HG02678 (cell line): ENCODE data around the gene NDST1.

Experiments used
- ATAC-seq: cut with Tn5 transposase; IDR thresholded peaks from one replicate; pipeline ENCODE4 v1.9.1; 2021; ENCODE audit warnings: mild to moderate bottlenecking, moderate library complexity; ENCODE audit not compliant: unreplicated experiment

NDST1 gene

DNA sequence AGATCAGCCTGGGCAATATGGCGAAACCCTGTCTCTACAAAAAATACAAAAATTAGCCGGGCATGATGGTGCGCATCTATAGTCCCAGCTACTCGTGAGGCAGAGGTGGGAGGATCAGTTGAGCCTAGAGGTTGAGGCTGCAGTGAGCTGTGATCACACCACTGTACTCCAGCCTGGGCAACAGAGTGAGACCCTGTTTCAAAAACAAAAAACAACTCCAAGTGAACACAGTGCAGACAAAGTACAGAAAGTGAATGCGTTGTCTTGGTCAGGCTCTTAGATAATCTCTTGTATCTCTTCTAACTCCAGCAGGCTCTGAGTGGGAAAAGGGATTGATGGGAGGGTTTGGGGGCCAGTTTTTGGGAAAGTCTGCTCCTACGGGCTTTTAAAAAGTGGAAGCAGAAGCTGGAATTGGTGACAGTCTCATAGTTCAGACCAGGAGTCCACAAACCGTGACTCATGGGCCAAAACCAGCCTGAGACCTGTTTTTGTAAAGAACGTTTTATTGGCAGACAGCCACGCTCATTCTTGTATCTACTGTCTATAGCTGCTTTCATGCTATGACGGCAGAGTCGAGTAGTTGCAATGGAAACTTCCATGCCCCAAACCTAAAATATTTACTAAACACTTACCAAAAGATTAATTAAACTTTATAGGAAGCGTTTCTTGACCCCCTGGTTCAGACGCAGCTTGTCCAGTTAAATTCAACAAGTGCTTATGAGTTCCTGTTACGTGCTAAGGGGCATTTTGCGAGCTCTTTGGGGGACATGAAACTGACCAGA is 32.9 kb downstream of the NDST1 start:
- ATAC-seq = no peak

DNA sequence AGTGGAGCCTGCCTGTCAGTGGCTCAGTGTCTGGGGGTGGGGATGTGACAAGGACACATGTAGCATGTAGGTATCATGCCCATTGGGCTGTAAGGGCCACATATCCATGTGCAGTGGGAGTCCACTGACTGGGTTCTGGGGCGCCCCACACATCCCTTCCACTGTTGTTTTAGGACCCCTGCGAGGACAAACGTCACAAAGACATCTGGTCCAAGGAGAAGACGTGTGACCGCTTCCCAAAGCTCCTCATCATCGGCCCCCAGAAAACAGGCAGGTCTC is 33.4 kb downstream of the NDST1 start:
- ATAC-seq = no peak

DNA sequence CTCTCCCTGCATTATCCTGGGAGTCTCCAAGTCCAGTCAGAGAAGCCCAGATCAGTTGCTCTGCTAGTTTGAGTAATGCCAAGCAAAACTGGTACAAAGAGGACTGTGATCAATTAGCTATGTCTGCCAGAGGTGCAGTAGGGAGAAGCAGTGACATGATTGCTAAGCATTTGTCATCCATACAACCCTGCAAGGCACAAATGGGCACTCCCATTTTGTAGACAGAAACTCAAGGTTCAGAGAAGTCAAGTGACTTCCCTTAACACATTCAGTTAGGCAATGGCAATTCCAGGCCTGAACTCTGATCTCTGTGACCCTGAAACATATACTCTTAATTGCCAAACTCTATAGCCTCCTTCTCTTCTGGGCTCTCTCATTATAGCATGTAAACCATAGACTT is 34.0 kb downstream of the NDST1 start:
- no peak for ATAC-seq

DNA sequence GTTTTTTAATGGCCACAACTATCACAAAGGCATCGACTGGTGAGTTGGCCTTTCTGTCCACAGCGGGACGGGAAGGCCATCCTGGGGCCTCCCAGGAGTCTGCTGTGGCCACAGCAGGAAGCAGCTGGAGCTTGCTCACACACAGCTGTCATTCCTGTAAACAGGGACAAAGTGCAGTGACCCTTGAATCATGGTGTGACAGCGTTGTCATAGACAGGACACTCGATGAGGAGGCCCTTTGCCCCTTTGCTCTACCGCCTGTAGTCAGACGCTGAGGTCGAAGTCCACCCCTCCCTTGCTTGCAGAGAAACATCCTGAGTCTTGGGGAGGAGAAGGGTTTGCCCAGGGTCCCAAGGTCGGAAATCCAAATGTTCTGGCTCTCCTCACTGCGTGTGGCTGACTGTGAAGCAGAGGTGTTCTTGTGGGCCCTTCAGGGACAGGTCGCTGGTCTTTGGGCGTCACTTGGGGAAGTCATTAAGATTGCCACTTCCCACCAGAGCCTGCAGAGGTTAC is 35.1 kb downstream of the NDST1 start:
- no peak for ATAC-seq

DNA sequence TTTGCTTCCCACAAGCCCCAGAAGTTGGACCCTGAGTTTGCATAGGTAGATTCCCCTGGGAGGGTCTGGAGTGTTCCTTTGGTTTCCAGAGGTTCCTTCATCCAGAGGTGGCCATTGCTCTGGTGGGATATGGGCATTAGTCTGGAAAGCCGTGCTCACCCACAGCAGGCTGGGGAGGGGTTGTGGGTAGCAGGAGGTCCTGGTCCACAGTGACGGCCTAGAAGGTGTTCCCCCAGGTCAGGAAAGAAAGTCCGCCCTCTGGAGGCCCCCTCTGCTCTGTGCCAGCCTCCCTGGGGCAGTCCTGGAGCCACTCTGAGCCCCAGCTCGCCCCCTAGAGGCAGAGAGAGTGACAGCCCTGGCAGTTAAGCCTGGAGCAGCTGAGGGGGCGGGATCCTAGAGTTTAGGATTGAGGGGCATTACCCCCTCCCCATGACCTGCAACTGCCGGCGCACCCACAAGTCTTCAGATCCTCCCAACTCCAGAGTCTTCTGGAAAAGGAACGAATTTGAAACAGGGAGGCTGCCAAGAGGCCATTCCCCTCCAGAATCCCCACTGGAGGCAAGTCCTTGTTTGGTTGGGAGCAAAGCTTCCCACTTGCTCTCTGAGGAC is 36.8 kb downstream of the NDST1 start:
- peak; percentile 91 for ATAC-seq

DNA sequence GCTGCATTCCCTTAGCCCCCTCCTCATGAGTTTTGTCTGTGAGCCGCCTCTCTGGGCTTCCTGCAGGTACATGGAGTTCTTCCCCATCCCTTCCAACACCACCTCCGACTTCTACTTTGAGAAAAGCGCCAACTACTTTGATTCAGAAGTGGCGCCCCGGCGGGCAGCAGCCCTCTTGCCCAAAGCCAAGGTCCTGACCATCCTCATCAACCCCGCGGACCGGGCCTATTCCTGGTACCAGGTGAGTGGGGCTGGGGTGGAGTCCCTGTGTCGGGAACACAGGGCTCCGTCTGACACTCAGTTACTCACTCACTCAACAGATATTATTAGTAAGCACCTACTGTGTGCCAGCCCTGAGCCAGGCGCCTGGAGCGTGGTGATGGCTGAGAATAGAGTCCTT is 37.3 kb downstream of the NDST1 start:
- no peak for ATAC-seq

DNA sequence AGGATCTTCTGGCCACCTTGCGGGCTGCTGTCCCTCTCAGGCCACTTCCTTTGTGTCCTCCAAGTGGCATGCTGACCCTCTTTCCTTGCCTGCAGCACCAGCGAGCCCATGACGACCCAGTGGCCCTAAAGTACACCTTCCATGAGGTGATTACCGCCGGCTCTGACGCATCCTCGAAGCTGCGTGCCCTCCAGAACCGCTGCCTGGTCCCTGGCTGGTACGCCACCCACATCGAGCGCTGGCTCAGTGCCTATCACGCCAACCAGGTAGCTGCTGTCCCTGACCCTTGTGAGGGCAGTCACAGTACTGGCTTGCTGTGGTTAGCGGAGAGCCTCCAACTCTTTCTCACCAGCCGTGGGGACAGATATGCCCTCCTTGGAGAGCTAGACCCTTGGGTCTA is 40.2 kb downstream of the NDST1 start:
- no peak for ATAC-seq

DNA sequence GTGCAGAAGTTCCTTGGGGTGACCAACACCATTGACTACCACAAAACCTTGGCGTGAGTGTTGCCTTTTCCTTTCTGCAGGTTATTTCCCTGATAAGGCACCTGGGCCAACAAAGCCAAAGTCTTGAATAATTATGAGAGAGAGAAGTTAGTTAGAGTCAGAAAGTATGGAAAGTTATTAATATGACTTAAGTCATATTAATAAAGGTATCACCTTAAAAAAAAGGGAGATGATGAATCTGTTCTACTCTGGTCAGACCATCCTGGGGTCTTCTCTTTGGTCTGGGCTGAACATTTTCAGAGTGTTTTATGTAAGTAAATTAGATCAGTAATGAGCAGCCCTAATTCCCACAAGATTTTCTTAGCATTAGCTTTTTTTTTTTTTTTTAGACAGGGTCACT is 41.8 kb downstream of the NDST1 start:
- ATAC-seq = no peak

DNA sequence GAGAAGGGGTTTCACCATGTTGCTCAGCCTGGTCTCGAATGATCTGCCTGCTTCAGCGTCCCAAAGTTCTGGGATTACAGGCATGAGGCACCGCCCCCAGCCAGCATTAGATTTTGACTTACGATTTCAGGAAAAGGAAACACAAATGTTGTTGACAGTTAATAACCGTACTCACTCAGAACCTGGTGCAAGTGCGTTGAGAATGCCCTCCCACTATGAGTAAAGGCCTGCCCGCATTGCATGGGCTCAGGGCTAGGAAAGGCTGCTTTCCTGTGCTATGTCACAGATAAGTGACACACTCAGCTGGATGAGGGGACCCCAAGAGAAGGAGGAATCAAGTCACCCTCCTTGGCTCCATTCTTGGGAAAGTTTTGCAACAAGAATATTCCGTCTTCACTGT is 42.4 kb downstream of the NDST1 start:
- ATAC-seq = no peak

DNA sequence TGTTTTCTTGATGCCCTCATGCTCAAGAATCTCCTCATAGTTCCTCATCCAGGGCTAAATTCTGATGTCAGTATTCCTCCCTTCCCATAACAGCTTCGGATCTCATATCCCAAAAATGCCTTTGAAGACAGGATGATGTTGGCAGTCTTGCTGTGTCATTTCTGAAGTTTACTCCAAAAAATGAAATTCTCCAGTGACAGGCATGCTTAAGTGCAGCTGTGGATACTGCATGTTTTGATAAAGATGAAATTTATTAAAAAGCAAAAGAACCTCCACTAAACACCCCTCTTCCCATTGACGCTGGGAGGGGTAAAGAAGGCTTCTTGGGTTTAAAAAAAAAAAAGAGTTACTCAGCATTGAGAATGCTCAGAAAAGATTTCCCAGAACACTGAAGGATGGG is 43.1 kb downstream of the NDST1 start:
- no peak for ATAC-seq

DNA sequence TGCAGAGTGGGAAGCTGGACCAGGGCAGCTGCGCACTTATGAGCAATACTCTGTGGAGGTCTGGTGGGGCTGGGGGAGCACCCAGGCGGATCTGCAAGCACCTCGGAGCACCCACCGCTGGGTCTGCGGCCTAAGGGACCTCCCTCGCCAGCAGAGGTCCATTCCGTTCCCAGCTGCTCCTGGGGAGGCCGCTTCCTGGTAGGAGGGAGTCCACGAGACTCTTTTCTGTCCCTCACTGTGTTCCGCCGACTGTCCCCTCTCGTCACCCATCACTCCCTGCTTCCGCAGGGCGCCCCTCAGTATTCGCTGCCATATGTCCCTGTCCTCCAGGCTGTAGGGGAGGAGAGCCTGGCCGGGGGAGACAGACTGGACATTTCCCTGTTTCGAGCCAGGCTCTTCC is 45.5 kb downstream of the NDST1 start:
- no peak for ATAC-seq

DNA sequence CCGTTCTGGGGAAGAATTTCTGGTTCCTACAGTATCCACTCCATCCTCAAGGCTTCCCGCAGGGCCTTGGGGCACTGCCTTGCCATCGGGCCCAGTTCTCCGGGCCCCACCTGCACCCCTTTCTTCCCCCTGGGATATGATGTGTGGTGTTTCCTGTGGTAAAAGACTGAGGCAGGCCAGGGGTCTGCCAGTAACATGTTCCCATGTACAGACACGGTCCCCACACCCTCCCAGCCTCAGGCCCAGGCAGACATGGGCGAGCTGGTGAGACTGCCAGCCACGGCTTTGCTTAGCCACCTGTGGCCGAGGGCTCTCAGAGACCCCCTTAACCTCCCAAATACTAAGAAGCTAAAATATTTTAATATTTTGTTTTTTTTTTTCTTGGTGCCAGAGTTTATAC is 46.0 kb downstream of the NDST1 start:
- no peak for ATAC-seq

DNA sequence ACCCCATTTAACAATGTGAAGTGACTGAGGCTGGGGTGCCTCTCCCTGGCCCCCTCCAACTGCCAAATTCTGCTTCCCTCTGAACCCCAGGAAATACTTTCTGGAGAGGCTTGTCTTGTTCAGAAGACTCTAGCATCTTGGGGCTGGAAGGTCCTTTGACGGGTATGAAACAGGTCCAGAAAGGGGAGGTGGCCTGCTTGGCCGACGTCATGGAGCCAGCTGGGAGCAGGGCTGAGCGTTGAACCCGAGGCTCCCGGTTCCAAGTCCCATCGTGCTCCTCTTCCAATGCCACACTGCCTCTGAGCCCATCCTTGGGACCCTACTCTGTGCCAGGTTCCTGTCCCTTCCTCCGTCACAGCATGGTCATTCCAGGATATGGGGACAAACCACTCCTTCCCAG is 46.9 kb downstream of the NDST1 start:
- no peak for ATAC-seq

DNA sequence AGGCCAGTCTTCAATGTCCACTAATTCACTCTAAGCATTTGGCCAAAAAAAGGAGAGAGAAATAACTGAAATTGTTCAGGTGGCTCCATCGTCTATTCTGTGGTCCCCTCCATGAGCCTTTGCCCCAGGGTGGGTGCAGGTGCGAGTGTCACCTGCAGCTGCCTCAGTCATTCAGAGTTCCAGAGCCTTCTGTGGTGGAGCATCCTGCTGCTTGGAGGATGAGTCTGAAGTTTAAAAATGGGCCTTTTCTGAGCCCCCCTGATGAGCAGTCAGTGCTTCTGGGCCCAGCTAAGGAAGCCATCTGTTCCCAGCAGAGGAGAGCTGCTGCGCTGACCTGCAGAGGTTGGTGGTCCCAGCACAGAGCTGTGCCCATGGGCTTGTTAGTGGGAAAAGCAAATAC is 48.2 kb downstream of the NDST1 start:
- no peak for ATAC-seq

DNA sequence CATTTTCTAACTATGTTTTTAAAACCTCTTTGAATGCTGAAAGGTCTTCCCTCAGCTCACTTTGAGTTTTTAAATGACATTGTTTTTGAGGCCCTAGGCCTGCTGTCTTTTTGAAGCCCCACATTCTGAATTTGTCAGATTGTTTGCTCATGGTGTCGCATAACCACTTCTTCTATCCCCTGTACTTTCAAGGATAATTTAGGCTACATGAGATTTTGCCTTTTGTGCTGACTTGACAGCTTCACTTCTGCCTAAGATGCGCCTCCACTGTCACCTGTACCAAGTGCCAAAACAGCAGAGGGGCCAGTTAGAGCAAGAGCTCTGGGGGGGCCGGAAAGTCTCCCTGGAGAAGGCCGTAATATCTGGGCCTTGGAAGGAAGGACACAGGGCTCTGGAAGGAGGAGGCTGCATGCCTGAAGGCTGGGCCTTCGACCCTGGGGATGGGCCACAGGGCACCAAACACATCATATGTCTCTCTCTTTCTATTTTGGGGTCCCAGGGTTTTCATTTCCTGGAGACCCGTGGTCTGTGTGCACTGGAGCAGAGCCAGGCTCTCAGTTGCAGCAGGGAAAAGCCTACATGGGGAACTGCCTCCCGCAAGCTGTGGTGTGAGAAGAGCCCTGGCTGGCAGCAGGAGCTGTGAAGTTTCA is 49.1 kb downstream of the NDST1 start:
- ATAC-seq = no peak

DNA sequence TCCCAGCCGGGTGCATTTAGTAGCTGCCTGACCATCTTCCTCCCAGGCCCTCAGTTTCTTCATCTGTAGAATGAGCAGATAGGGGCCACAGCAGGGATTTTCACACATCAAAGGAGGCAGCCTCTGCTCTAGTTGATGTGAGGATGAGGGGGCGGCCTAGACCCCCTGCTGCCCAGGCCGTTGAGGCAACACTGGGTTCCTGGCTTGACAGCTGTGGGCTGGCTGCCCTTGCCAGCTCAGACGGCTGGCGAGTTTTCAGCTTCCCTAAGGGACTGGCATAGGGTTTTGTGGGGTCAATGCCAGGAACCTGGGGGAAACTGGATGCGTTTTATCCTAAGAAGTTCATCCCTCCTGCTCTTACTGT is 49.6 kb downstream of the NDST1 start:
- no peak for ATAC-seq

DNA sequence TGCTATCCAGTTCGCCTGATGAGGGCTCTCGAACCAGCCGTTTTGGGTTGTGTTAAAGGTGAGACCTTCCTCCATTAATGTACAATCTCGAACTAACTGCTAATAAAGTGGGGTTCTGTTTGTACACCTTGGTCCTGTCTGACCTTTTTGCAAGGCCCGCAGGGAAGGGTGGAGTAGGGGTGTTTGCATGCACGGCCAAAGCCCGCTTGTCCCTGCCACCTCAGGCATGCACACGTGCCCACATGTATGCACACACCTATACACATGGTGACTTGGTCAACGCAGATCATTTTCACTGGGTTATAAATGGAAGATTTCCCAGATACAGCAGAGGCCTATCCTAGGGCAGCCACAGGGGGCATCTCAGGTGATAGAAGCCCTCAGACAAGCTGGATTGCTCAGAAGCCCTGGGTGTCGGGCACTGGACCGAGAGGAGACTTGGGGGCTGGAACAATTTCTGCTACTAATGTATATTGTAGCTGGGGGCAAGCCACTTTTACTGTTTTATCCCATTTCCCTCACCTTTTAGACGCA is 50.2 kb downstream of the NDST1 start:
- ATAC-seq = no peak

DNA sequence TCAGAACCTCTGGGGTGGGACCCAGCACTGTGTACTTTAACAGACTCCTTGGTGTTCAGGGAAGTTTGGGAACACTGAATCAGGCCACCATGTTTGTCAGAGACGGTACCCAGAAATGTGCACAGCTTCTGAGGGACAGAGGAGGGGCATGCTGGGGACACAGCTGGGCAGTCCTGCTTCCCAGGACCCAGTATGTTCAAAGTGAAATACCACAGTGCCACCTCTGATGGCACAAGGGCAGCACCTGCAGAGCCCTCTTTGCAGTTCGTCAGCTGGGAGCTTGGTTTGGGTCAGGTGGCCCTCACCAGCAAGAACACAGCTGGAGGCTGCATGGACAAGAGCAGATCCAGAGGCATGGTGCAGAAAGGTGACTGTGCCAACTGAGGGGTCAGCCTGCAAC is 51.2 kb downstream of the NDST1 start:
- no peak for ATAC-seq

DNA sequence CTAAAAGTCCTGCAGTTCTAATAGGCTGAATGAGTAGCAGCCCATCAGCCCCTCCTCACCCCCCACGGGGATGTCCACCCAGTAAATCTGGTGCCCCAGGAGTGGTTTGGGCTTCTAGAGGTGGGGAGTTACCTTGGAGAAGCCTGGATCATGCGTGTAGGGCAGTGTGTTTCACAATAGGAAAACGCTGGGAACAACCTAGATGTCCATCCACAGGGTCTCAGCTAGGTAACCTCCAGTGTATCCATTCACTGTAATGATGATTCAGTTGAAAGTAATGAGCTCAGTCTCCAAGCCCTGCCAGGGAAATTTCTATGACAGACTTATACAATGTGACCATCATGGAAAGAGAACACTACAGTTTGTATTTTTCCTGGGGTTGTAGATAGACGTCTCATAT is 51.8 kb downstream of the NDST1 start:
- no peak for ATAC-seq

DNA sequence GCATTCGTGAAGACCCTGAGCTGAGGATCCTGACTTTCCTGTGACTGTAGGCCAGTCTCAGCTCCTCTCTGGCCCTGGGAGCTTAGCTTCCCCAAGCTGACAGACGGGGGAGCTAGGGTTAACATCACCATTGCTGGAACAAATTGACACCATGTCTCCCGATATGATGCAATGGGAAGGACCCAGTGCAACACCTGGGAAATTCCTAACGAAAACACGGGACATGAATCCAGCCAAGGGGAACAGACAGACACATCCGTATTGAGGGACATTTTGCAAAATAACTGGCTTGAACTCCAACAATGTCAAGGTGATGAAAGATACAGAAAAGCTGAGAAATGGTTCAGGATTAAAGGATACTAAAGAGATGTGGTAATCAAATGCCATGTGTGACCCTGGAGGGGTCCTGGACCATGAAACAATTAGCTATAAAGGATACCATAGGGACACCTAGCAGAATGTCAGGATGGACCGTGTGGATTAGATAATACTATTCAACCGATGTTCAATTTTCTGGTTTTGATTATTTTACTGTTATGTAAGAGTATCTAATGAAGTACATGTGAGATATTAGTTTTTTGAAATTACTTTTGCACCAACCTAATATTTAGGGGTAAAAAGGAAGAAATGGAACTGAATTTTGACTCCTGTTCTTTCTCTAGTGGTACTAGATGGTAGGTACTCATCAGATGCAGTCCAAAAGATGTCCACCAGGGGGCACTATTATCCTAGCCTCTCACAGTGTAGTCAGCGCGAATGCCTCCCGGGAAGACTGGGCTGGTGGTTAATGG is 52.7 kb downstream of the NDST1 start:
- ATAC-seq = peak; percentile 78

DNA sequence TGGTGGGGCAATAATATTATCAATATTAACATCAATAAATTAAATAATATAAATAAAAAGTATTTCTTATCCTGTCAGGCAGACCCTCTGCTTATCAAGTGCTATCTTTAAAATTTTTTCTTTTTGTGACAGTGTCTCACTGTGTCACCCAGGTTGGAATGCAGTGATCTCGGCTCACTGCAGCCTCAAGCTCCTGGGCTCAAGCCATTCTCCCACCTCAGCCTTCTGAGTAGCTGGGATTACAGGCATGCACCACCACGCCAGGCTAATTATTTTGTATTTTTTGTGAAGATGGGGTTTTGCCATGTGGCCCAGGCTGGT is 53.2 kb downstream of the NDST1 start:
- no peak for ATAC-seq
